Esophagus squamous epithelium (tissue), 4 donors: ENCODE results near the gene KNOP1.

Experiments
- CTCF ChIP-seq, 6 experiments: fragments of 450-650 bp in 4 of 6; fragments of 200-600 bp in 2 of 6; sonication (generic) in 2 of 6; IDR thresholded peaks; one replicate each; pipeline ENCODE4 v1.5.1; 2016 to 2019; ENCODE audit warnings: antibody characterized with exemption in 6 of 6, mild to moderate bottlenecking in 4 of 6, moderate library complexity in 4 of 6
- POLR2A ChIP-seq, 4 donors: fragments of 450-650 bp; IDR thresholded peaks; one replicate each; pipeline ENCODE4 v1.6.1; 2017; ENCODE audit warnings: antibody characterized with exemption in 4 of 4, mild to moderate bottlenecking in 4 of 4, moderate library complexity in 3 of 4

DNA sequence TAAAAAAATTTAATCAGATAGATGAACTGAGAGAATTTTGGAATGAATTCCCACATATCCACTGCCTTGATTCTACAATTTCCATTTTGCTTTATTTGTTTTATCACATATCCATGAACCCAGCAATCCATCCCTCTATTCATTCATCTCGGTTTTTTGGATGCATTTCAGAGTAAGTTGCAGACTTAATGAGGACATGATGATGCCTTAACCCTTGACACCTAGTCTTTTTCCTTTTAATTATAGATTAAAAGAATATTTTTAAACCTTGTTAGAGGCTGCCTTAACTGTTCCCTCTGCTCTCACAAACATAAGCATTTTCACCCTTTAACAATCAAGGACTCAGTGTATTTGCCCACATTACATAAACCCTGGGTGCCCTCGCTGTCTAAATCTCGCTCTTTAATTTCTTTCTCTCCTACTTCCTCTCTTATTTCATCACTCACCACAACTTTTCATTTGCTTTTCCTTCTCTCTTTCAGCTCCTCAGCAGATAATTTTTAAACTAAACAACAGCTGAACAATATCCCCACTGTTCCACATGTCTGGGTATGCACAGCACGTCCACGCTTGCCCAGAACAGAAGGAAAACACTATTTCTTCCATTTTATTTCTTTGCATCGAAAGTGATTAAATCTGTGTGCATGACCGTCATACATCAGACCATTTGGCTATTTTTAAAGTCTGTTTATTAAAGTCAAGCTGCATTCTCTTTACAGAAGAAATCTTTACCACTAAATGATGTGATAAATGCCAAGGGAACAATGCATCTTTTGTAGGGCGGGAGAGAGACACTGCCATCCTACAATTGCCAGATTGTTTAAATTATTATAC, 40.0 kb upstream of the KNOP1 start:
- TF ChIP-seq POLR2A (IDR thresholded peaks at IDR 0.05) (no peak), CTCF (IDR thresholded peaks at IDR 0.05) (no peak)
